Activated CD4-positive, alpha-beta T cell treated with anti-CD3 and anti-CD28 coated beads for 36 hours (primary cell): Measurements from ENCODE around the gene CENPX. TPM values are rescaled to one million over a fixed set of nuclear protein-coding genes. Genes with fewer than 3 reads are reported as not detected.
A peak's percentile ranks its signal among the peaks of the same experiment; 100 is the strongest.
"Not testable (repeated sequence)": the region's sequence is repeated elsewhere in the genome, so short reads cannot be mapped to it uniquely, and the experiment has no call there.

ENCODE experiments used
- ATAC-seq: fragments of 200-7000 bp; cut with Tn5 transposase; one replicate; pipeline ENCODE4 v1.10.0; 2021; ENCODE audit warnings: mild to moderate bottlenecking, moderate library complexity
- CTCF ChIA-PET: fragments of 350-600 bp; sonication (Branson Sonifier 250); formaldehyde crosslinking; loops from one replicate; lab custom pipeline; 2021; ENCODE audit warnings: antibody characterized with exemption; lab: Charles Lee
- POLR2A ChIA-PET: fragments of 350-600 bp; sonication (Branson Sonifier 250); formaldehyde crosslinking; loops from one replicate; lab custom pipeline; 2021; ENCODE audit warnings: antibody characterized with exemption, inconsistent platforms; lab: Charles Lee
- DNase-seq: peaks from one replicate; pipeline ENCODE4 v3.0.0-alpha.2; 2020
- H3K27ac Mint-ChIP-seq: one replicate; pipeline ENCODE4 v1.8.0; 2021; ENCODE audit warnings: mixed read lengths
- H3K27me3 Mint-ChIP-seq: one replicate; pipeline ENCODE4 v1.8.0; 2021; ENCODE audit warnings: mixed read lengths
- H3K36me3 Mint-ChIP-seq: one replicate; pipeline ENCODE4 v1.8.0; 2021; ENCODE audit warnings: low read depth, mixed read lengths
- H3K4me1 Mint-ChIP-seq: one replicate; pipeline ENCODE4 v1.8.0; 2021; ENCODE audit warnings: mixed read lengths
- H3K4me3 Mint-ChIP-seq: one replicate; pipeline ENCODE4 v1.8.0; 2021; ENCODE audit warnings: mild to moderate bottlenecking, moderate library complexity, mixed read lengths
- H3K9me3 Mint-ChIP-seq: one replicate; pipeline ENCODE4 v1.8.0; 2021; ENCODE audit warnings: low read depth, mixed read lengths
- intact Hi-C, 2 experiments: fragments of 100-400 bp; cut with DNase I in 1 of 2; cut with micrococcal nuclease in 1 of 2; formaldehyde crosslinking; loops; one replicate each; pipeline versions ENCODE4 v1.14.2 to v1.15.1; 2022 to 2024; cut with DNase I, micrococcal nuclease
- total RNA-seq, 2 experiments: library from RNA; stranded (reverse); gene quantifications; one replicate each; pipeline ENCODE4 v1.2.3, GENCODE V29; 2021

CENPX gene
- total RNA-seq, 2 experiments from 2014 or later = 77.5 to 84.1 TPM

DNA sequence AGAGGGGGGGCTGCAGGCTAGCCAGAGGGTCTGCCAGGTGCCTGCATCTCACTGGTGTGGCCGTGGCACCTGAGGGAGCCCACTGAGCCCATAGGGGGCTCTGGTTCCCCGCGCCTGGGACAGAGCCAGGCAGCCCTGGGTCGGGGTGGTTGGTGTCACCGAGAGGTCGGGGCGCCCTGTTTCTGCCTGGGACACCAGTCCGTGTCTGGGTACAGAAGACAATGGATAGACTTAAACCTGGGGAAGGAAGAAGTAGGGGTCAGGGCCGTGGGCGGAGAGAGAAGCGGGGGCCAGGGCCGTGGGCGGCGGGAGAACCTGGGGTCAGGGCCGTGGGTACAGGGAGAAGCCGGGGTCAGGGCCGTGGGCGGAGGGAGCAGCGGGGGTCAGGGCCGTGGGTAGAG lies 25.9 kb upstream of the CENPX start:
- ChIA-PET POLR2A (no interaction called here), CTCF (interaction anchor here (0.5 kb wide), 1 partner anchor 11 kb away, joined by 3 read pairs; the partner anchor contains the start of gene DCXR)
- no peak for DNase-seq
- ATAC-seq = no peak
- no peaks in the 10 kb centered on the region for H3K27me3 Mint-ChIP-seq
- intact Hi-C loops = no loop called here
- peaks cover 18% of the 10 kb centered on the region for H3K4me1 Mint-ChIP-seq
- H3K4me3 Mint-ChIP-seq = no peak overlapping the region
- no peaks in the 10 kb centered on the region for H3K9me3 Mint-ChIP-seq
- peaks cover 9% of the 10 kb centered on the region for H3K36me3 Mint-ChIP-seq
- no peak overlapping the region for H3K27ac Mint-ChIP-seq

DNA sequence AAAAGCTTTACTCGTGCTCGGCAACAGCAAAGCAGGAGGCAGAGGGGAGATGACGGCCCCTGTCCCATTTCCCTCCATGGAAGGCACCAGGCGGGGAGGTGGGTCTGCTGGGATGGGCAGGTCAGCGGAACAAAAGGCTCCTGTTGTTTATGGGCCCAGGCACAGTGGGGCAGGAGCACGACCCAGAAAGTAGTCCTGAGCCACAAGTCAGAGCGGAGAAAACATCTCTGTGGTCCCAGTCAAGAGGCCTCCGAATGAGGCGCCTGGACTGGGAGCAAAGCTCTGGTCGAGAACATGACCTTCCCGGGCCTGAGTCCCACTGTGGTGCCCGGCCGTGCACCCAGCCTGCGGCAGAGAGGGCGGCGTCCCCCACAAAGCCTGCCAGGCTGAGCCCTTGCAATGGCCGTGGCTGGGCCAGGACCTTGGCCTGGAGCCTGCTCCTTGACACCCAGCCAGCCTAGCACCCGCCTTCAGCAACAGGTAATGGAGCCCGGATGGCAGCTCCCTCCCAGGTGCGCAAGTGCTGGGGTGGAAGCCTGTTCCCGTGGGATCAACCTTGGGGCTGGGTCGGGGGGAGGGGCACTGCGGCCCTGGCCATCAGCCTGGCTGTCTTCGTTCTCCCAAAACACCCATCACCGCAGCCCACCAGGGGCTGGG lies 25.4 kb upstream of the CENPX start:
- ChIA-PET CTCF (no interaction called here), POLR2A (no interaction called here)
- H3K27me3 Mint-ChIP-seq = no peaks in the 10 kb centered on the region
- intact Hi-C loops = no loop called here
- H3K4me3 Mint-ChIP-seq = no peak overlapping the region
- ATAC-seq (no peak), DNase-seq (no peak)
- H3K4me1 Mint-ChIP-seq = peaks cover 13% of the 10 kb centered on the region
- no peaks in the 10 kb centered on the region for H3K9me3 Mint-ChIP-seq
- H3K27ac Mint-ChIP-seq = no peak overlapping the region
- peaks cover 6% of the 10 kb centered on the region for H3K36me3 Mint-ChIP-seq

DNA sequence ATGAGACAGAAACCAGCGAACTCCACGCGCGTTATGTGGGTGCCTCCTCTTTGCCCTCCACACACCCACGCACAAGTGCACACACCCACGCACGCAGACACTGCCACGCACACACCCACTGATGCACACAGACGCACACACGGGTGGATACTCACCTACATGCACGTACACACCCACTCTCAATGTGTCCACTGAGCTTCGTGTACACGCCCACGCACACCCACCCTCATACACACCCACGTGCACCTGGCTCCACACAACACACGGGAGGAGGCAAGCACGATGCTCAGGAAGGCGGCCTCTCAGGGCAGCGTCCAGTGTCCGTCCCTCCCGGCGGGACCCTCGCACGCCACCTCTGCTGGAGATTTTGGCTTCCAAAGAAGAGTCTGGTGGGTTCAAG lies 24.7 kb upstream of the CENPX start:
- ATAC-seq (no peak), DNase-seq (no peak)
- intact Hi-C loops = no loop called here
- Mint-ChIP-seq H3K4me3 (no peak overlapping the region), H3K27me3 (no peaks in the 10 kb centered on the region), H3K27ac (no peak overlapping the region), H3K4me1 (peaks cover 8% of the 10 kb centered on the region), H3K9me3 (no peaks in the 10 kb centered on the region), H3K36me3 (peaks cover 6% of the 10 kb centered on the region)
- ChIA-PET POLR2A (no interaction called here), CTCF (no interaction called here)

DNA sequence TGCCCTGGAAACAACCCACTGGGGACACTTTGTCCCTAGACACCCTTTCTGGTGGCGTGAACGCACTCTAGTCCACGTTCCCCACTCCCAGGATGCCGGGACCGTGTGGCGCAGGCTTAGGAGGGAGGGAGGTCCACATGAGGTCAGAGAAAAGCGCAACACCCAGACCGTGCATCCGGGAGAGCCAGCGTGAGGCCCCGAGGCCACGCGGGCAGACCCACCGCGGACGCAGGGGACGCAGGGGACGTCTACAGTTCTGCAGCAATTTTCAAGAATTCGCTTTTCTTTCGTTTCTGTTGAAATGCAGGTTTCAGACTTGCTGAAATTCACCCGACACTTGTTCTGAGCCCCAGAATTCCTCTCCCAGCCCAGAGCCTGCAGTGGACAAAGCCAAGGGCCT lies 24.2 kb upstream of the CENPX start:
- no peak for DNase-seq
- CTCF ChIA-PET = no interaction called here
- H3K9me3 Mint-ChIP-seq = no peaks in the 10 kb centered on the region
- no peak overlapping the region for H3K4me3 Mint-ChIP-seq
- peaks cover 8% of the 10 kb centered on the region for H3K4me1 Mint-ChIP-seq
- H3K27ac Mint-ChIP-seq = no peak overlapping the region
- POLR2A ChIA-PET = no interaction called here
- H3K36me3 Mint-ChIP-seq = peaks cover 6% of the 10 kb centered on the region
- intact Hi-C loops = no loop called here
- H3K27me3 Mint-ChIP-seq = no peaks in the 10 kb centered on the region
- ATAC-seq = no peak

DNA sequence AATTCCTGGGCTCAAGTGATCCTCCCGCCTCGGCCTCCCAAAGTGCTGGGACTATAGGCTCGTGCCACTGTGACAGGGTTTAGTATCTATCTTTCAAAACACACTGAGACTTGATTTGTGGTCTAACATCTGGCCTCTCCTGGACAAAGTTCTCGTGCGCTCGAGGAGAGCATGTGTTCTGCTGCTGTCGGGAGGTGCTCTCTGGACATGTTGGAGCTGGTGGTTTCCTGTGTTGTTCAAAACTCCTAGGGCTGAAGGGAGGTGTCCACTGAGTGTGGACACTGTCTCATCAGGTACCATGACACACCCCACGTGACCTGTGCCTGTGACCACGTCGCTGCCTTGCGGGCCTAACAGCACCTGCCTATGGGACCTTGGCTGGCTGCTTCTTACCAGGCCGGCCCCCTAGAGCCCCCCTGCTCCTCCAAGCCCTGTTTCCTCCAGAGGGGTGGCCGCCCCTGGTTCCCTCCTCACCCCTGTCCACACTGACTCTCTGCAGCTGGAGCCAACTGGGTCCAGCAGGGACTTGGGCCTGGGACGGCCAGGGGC lies 23.3 kb upstream of the CENPX start:
- intact Hi-C loops = no loop called here
- no peaks in the 10 kb centered on the region for H3K9me3 Mint-ChIP-seq
- ChIA-PET CTCF (no interaction called here), POLR2A (no interaction called here)
- ATAC-seq = no peak
- no peak overlapping the region for H3K27ac Mint-ChIP-seq
- H3K4me3 Mint-ChIP-seq = no peak overlapping the region
- H3K27me3 Mint-ChIP-seq = no peaks in the 10 kb centered on the region
- peaks cover 8% of the 10 kb centered on the region for H3K4me1 Mint-ChIP-seq
- no peak for DNase-seq
- peaks cover 6% of the 10 kb centered on the region for H3K36me3 Mint-ChIP-seq

DNA sequence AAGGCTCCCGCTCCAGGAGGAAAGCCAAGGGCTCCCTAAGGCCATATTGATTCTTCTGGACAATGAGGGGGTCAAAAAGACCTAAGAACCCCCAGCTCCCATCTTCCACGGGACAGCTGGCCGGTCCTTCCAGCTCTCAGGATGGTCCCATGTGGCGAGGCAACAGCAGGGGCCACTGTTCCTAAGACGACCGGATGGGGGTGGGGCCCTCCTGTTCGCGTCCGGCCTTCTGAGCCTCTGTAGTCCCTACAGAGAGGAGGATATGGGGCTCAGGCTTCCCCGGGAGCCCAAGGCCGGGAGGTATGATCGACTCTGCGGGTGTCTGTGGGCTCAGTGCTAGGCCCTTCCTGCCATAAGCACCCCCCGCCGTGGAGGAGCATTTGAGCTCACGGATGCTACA lies 20.8 kb upstream of the CENPX start:
- intact Hi-C loops = no loop called here
- H3K4me1 Mint-ChIP-seq = peaks cover 8% of the 10 kb centered on the region
- H3K4me3 Mint-ChIP-seq = no peak overlapping the region
- H3K27me3 Mint-ChIP-seq = no peaks in the 10 kb centered on the region
- peaks cover 6% of the 10 kb centered on the region for H3K36me3 Mint-ChIP-seq
- no peaks in the 10 kb centered on the region for H3K9me3 Mint-ChIP-seq
- no peak overlapping the region for H3K27ac Mint-ChIP-seq
- POLR2A ChIA-PET = no interaction called here
- DNase-seq = no peak
- CTCF ChIA-PET = no interaction called here
- no peak for ATAC-seq

DNA sequence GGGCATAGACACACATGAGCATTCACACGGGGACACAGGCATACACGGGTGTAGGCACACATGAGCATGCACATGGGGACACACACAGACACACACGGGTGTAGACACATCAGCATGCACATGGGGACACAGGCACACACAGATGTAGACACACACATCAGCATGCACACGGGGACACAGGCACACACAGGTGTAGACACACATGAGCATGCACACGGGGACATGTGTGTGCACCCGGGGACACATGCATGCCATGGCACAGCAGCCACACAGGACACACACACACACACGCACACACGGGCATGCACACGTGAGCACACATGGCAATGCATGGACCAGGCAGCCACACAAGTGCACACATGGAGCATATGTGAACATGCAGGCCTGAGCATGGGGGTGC lies 20.0 kb upstream of the CENPX start:
- intact Hi-C loops = no loop called here
- ChIA-PET CTCF (no interaction called here), POLR2A (interaction anchor here (0.5 kb wide), 1 partner anchor 78 kb away, joined by 5 read pairs; no protein-coding TSS in a partner anchor)
- DNase-seq = no peak
- H3K27me3 Mint-ChIP-seq = no peaks in the 10 kb centered on the region
- no peak overlapping the region for H3K27ac Mint-ChIP-seq
- no peak for ATAC-seq
- peaks cover 4% of the 10 kb centered on the region for H3K36me3 Mint-ChIP-seq
- H3K9me3 Mint-ChIP-seq = no peaks in the 10 kb centered on the region
- H3K4me3 Mint-ChIP-seq = no peak overlapping the region
- H3K4me1 Mint-ChIP-seq = peaks cover 12% of the 10 kb centered on the region

DNA sequence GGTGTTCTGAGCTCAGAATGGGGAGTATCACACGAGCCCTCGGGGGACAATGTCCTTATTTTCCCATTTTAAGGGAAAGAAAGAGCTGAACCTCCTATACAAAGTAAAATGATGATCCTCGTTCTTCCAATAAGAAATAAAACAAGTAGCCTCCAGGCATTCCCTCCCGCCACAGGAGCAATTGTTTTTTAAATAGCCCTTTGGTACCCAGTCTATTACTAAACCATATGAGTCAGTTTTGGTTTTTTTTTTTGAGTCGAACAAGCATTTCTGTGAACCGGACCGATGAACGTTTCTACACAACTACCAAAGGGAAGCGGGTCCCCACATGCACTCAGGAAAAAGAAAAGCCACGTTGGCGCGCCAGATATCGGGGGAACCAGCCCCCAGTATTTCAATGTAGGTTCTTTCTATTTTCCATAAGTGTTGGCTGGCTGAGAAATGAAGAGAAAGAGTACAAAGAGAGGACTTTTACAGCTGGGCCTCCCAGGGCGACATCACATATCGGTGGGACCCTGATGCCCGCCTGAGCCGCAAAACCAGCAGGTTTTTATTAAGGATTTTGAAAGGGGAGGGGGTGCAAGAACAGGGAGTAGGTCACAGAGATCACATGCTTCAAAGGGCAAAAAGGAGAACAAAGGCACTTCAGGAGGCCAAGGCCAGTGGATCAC lies 18.6 kb upstream of the CENPX start:
- no peaks in the 10 kb centered on the region for H3K36me3 Mint-ChIP-seq
- no peaks in the 10 kb centered on the region for H3K27me3 Mint-ChIP-seq
- ATAC-seq (no peak), DNase-seq (no peak)
- no peak overlapping the region for H3K4me3 Mint-ChIP-seq
- CTCF ChIA-PET = interaction anchor here (0.9 to 1.8 kb wide), 3 partner anchors 11 to 101 kb away, joined by 3 to 9 read pairs (median 3); no protein-coding TSS in a partner anchor
- intact Hi-C loops = no loop called here
- peaks cover 12% of the 10 kb centered on the region for H3K4me1 Mint-ChIP-seq
- no peaks in the 10 kb centered on the region for H3K9me3 Mint-ChIP-seq
- POLR2A ChIA-PET = no interaction called here
- H3K27ac Mint-ChIP-seq = peak overlapping the region; percentile 15

DNA sequence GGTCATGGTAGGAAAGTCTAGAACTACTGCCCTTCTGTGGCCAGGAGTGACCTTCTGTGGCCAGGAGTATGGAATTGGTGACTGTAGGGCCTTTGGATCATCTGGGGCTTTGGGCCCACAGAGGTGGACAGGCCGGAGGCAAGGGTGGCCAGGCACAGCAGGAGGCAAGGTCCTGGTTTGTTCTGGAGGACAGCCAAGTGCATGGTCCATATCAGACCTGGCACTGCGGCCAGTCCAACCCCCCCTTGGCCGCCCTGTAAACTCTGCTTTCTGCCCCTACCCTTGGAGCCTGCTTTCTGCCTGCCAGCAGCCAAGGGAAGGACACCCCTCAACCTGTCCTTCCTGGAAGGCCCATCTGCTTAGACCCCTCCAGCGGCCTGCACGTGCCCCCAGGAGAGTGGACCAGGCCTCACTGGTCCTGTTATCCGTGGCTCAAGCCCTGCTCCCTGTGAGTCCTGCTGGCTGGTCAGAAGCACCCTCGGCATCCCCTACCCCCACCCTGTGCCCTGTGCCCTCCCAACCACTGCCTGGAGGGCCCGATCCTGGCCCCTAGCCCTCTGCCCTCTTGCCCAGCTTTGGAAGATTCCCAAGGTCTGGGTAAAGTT lies 17.1 kb upstream of the CENPX start:
- no peak overlapping the region for H3K4me3 Mint-ChIP-seq
- DNase-seq (no peak), ATAC-seq (no peak)
- H3K36me3 Mint-ChIP-seq = peaks cover 7% of the 10 kb centered on the region
- ChIA-PET POLR2A (no interaction called here), CTCF (interaction anchor here (1.3 to 1.8 kb wide), 2 partner anchors 9 to 80 kb away, joined by 3 to 9 read pairs; no protein-coding TSS in a partner anchor)
- no peaks in the 10 kb centered on the region for H3K27me3 Mint-ChIP-seq
- intact Hi-C loops = loop anchor here in 1 of 2 experiments (10.0 kb wide), 1 partner anchor 285 kb away; no protein-coding TSS in a partner anchor
- H3K27ac Mint-ChIP-seq = no peak overlapping the region
- H3K9me3 Mint-ChIP-seq = no peaks in the 10 kb centered on the region
- peaks cover 23% of the 10 kb centered on the region for H3K4me1 Mint-ChIP-seq

DNA sequence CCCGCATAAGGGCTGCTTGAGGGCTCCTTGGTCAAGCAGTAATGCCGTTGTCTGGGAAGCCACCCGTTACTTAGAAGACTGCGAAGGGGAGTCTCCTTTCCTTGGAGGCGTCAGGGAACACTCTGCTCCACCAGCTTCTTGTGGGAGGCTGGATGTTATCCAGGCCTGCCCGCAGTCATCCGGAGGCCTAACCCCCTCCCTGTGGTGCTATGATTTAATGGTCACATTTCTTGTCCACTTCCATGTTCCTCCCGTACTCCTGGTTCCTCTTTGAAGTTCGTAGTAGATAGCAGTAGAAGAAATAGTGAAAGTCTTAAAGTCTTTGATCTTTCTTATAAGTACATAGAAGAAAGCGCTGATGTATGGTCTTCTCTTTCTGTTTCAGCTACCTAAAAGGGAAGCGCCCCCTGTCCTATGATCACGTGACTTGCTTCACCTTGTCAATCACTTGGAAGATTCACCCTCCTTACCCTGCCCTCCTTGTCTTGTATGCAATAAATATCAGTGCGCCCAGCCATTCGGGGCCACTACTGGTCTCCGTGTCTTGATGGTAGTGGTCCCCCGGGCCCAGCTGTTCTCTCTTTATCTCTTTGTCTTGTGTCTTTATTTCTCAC lies 16.2 kb upstream of the CENPX start:
- CTCF ChIA-PET = interaction anchor here (0.6 kb wide), 1 partner anchor 21 kb away, joined by 3 read pairs; no protein-coding TSS in a partner anchor
- H3K9me3 Mint-ChIP-seq, POLR2A ChIA-PET, H3K4me3 Mint-ChIP-seq, H3K27ac Mint-ChIP-seq, H3K36me3 Mint-ChIP-seq, DNase-seq, H3K27me3 Mint-ChIP-seq, ATAC-seq: not testable (repeated sequence)
- intact Hi-C loops = loop anchor here in 1 of 2 experiments (10.0 kb wide), 1 partner anchor 286 kb away; no protein-coding TSS in a partner anchor
- H3K4me1 Mint-ChIP-seq = peaks cover 23% of the 10 kb centered on the region

DNA sequence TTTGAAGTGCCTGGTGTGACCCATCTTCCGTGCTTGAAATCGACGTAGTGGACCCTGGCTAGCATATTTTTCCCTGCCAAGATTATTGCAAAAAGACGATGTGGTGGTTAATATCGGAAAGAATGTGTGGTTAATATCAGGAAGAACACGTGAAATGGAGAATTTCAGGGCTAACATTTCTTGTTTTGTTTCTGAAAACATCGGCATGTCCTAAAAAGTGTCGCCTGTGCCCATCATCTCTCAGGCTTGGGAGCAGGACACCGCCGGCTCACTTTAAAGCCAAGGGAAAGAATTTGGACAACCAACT lies 15.2 kb upstream of the CENPX start:
- peak overlapping the region; percentile 82 for H3K4me3 Mint-ChIP-seq
- peaks cover 7% of the 10 kb centered on the region for H3K36me3 Mint-ChIP-seq
- peak overlapping the region; percentile 44 for H3K27ac Mint-ChIP-seq
- ChIA-PET POLR2A (interaction anchor here (0.7 to 1.1 kb wide), 5 partner anchors 15 to 168 kb away, joined by 3 to 11 read pairs (median 3); partner anchors contain the start of genes CENPX, FASN and LRRC45), CTCF (interaction anchor here (0.6 to 1.2 kb wide), 17 partner anchors 10 to 168 kb away, joined by 3 to 16 read pairs (median 4); partner anchors contain the start of genes CENPX, DUS1L, FASN and LRRC45)
- H3K4me1 Mint-ChIP-seq = peaks cover 23% of the 10 kb centered on the region
- intact Hi-C loops = loop anchor here (1.0 to 10.0 kb wide), 15 partner anchors 13 to 413 kb away; partner anchors contain the start of genes LRRC45 (in 2 of the 2), ASPSCR1 (in 1 of the 2), CENPX (in 1 of the 2) and CYBC1 (in 1 of the 2)
- DNase-seq (no peak), ATAC-seq (no peak)
- no peaks in the 10 kb centered on the region for H3K9me3 Mint-ChIP-seq
- no peaks in the 10 kb centered on the region for H3K27me3 Mint-ChIP-seq
